Hepatocyte (in vitro differentiated cells): ENCODE measurements around the gene LLGL1. TPM values are rescaled to one million over a fixed set of nuclear protein-coding genes. Genes with fewer than 3 reads are reported as not detected.
A peak's percentile ranks its signal among the peaks of the same experiment; 100 is the strongest.

Source experiments
- DNase-seq: peaks from one replicate; pipeline ENCODE4 v3.0.0-alpha.2; 2016; ENCODE audit warnings: low spot score
- H2AFZ ChIP-seq: fragments of 200-600 bp; sonication (generic); 2 replicates; pipeline ENCODE4 v1.6.0; 2016; ENCODE audit warnings: antibody characterized with exemption, mild to moderate bottlenecking
- H3K27ac ChIP-seq: fragments of 200-600 bp; sonication (generic); 2 replicates; pipeline ENCODE4 v1.5.1; 2016; ENCODE audit warnings: mild to moderate bottlenecking
- H3K27me3 ChIP-seq: fragments of 200-600 bp; sonication (generic); 2 replicates; pipeline ENCODE4 v1.6.1; 2016
- H3K36me3 ChIP-seq: fragments of 200-600 bp; sonication (generic); replicated peaks from 2 replicates; pipeline ENCODE4 v1.5.1; 2016; ENCODE audit warnings: low read depth; ENCODE audit not compliant: insufficient read depth
- H3K4me1 ChIP-seq: fragments of 200-600 bp; sonication (generic); 2 replicates; pipeline ENCODE4 v1.5.1; 2016; ENCODE audit warnings: mild to moderate bottlenecking, moderate library complexity; ENCODE audit not compliant: insufficient read depth
- H3K4me2 ChIP-seq: fragments of 200-600 bp; sonication (generic); 2 replicates; pipeline ENCODE4 v1.6.0; 2016
- H3K4me3 ChIP-seq: fragments of 200-600 bp; sonication (generic); 2 replicates; pipeline ENCODE4 v1.5.1; 2016; ENCODE audit warnings: mild to moderate bottlenecking
- H3K79me2 ChIP-seq: fragments of 200-600 bp; sonication (generic); 2 replicates; pipeline ENCODE4 v1.6.0; 2017; ENCODE audit warnings: mild to moderate bottlenecking
- H3K9me2 ChIP-seq: fragments of 200-600 bp; sonication (generic); replicated peaks from 2 replicates; pipeline ENCODE4 v1.6.0; 2017; ENCODE audit warnings: mild to moderate bottlenecking; ENCODE audit not compliant: insufficient read depth
- H3K9me3 ChIP-seq: fragments of 200-600 bp; sonication (generic); 2 replicates; pipeline ENCODE4 v1.5.1; 2016; ENCODE audit warnings: low read depth, mild to moderate bottlenecking
- H4K20me1 ChIP-seq: fragments of 200-600 bp; sonication (generic); 2 replicates; pipeline ENCODE4 v1.6.0; 2016; ENCODE audit warnings: mild to moderate bottlenecking; ENCODE audit not compliant: insufficient read depth, poor library complexity, severe bottlenecking
- CTCF ChIP-seq: fragments of 200-600 bp; sonication (generic); IDR thresholded peaks from 2 replicates; pipeline ENCODE4 v1.5.1; 2016; ENCODE audit warnings: antibody characterized with exemption, mild to moderate bottlenecking; ENCODE audit not compliant: poor library complexity
- EZH2 ChIP-seq: fragments of 200-600 bp; sonication (generic); IDR thresholded peaks from 2 replicates; pipeline ENCODE4 v1.6.1; 2016; ENCODE audit warnings: antibody characterized with exemption, mild to moderate bottlenecking, borderline replicate concordance
- EZH2phosphoT487 ChIP-seq: fragments of 200-600 bp; sonication (generic); IDR thresholded peaks from one replicate; pipeline ENCODE4 v1.6.1; 2018; ENCODE audit warnings: antibody characterized with exemption, mild to moderate bottlenecking, low read depth, moderate library complexity; ENCODE audit not compliant: unreplicated experiment, severe bottlenecking
- whole genome bisulfite sequencing: methylation state at CpG from one replicate; pipeline ENCODE4 v1.1.6; 2016; ENCODE audit warnings: low lambda C conversion rate; ENCODE audit errors: missing lambda C conversion rate; 5-methylcytosine and 5-hydroxymethylcytosine counted together
- polyA plus RNA-seq: library from polyadenylated mRNA; unstranded; fragments of >200 nt; fragmentation: Nextera tagmentation; extraction: Ambion mirVana; gene quantifications from 2 replicates; pipeline ENCODE4 v1.2.1, GENCODE V29; 2016
- total RNA-seq: library from RNA; depleted of rRNA; stranded (reverse); fragments of >200 nt; gene quantifications from 2 replicates; pipeline ENCODE4 v1.2.3, GENCODE V29; 2014

The LLGL1 gene
- total and polyA plus RNA-seq, 2 experiments from 2014 or later, result 5.4 to 51.9 TPM

GRCh38 chr17:18224387-18225120 lies 881 bp upstream of the LLGL1 start:
- Histone ChIP-seq H3K4me2 (peak overlapping the region; percentile 87), H4K20me1 (peaks cover 14% of the 10 kb centered on the region), H3K9me2 (no peaks in the 10 kb centered on the region), H3K79me2 (peaks cover 37% of the 10 kb centered on the region), H3K9me3 (no peaks in the 10 kb centered on the region), H3K27me3 (no peaks in the 10 kb centered on the region), H3K36me3 (no peaks in the 10 kb centered on the region), H3K4me3 (peak overlapping the region; percentile 49), H3K27ac (peak overlapping the region; percentile 91), H3K4me1 (peaks cover 28% of the 10 kb centered on the region), H2AFZ (peak overlapping the region; percentile 83)
- DNase-seq, result peak; percentile 59
- WGBS, result 18% methylated on average over 23 of the region's 23 CpGs
- no peak for TF ChIP-seq CTCF
- TF ChIP-seq EZH2, result no peak
- TF ChIP-seq EZH2phosphoT487, result no peak

- TF ChIP-seq EZH2phosphoT487 (no peak), EZH2 (no peak), CTCF (no peak)
- H3K36me3 ChIP-seq, result no peaks in the 10 kb centered on the region
- H3K4me1 ChIP-seq, result peaks cover 28% of the 10 kb centered on the region
- H3K79me2 ChIP-seq, result peaks cover 50% of the 10 kb centered on the region
- peak overlapping the region; percentile 99 for H3K4me3 ChIP-seq
- 3% methylated on average over 13 of the region's 57 CpGs for WGBS
- peak overlapping the region; percentile 93 for H3K27ac ChIP-seq
- H3K27me3 ChIP-seq, result no peaks in the 10 kb centered on the region
- DNase-seq, result no peak
- H3K4me2 ChIP-seq, result peak overlapping the region; percentile 97
- H3K9me3 ChIP-seq, result no peaks in the 10 kb centered on the region
- H3K9me2 ChIP-seq, result no peaks in the 10 kb centered on the region
- H2AFZ ChIP-seq, result peak overlapping the region; percentile 96
- peaks cover 15% of the 10 kb centered on the region for H4K20me1 ChIP-seq
Observed at GRCh38 chr17:18225642-18226283, 328 bp downstream of the LLGL1 start.

- peak overlapping the region; percentile 93 for H3K27ac ChIP-seq
- 29% methylated on average over 16 of the region's 16 CpGs for WGBS
- H3K4me2 ChIP-seq, result peak overlapping the region; percentile 97
- H2AFZ ChIP-seq, result peak overlapping the region; percentile 96
- no peaks in the 10 kb centered on the region for H3K27me3 ChIP-seq
- DNase-seq, result peak; percentile 47
- peaks cover 20% of the 10 kb centered on the region for H4K20me1 ChIP-seq
- peaks cover 28% of the 10 kb centered on the region for H3K4me1 ChIP-seq
- peaks cover 50% of the 10 kb centered on the region for H3K79me2 ChIP-seq
- H3K36me3 ChIP-seq, result no peaks in the 10 kb centered on the region
- H3K9me3 ChIP-seq, result no peaks in the 10 kb centered on the region
- H3K9me2 ChIP-seq, result no peaks in the 10 kb centered on the region
- TF ChIP-seq EZH2 (no peak), CTCF (no peak), EZH2phosphoT487 (no peak)
- H3K4me3 ChIP-seq, result peak overlapping the region; percentile 99
Observed at GRCh38 chr17:18226284-18226945, 980 bp downstream of the LLGL1 start.
